GM18498 (cell line): ENCODE results near the gene CHKA.

ENCODE experiments used
- ATAC-seq: cut with Tn5 transposase; IDR thresholded peaks from one replicate; pipeline ENCODE4 v1.9.1; 2021; ENCODE audit warnings: mild to moderate bottlenecking, moderate library complexity; ENCODE audit not compliant: unreplicated experiment

Gene CHKA

GRCh38 chr11:68004551-68005335 lies 116.4 kb downstream of the CHKA start:
- no peak for ATAC-seq

GRCh38 chr11:68003846-68004550 lies 117.2 kb downstream of the CHKA start, which contains the start of gene UNC93B1:
TSS of gene UNC93B1 (minus strand) at chr11:68004097. CDS start at chr11:68004043, 54 bp downstream.
- peak; percentile 75 for ATAC-seq

- peak; percentile 40 for ATAC-seq
Measured at GRCh38 chr11:68002938-68003845, 118.0 kb downstream of the CHKA start.
